ENCODE results near the gene PGP. TPM values are rescaled to one million over a fixed set of nuclear protein-coding genes. Genes with fewer than 3 reads are reported as not detected.

The PGP gene
- total RNA-seq, 1 experiment from 2014 or later = 48.7 TPM

- intact Hi-C loops (cut with micrococcal nuclease; ENCODE audit: unreplicated experiment) (no loop called here), in situ Hi-C loops (cut with HindIII; ENCODE audit: low pct_unique_long_range_greater_than_20kb, low sequenced_read_pairs) (no loop called here)
- Histone ChIP-seq H3K4me3 (ENCODE audit: low read depth in 2 of 2, low read length in 2 of 2) (no peak overlapping the region), H3K27me3 (ENCODE audit: control insufficient read depth, insufficient read depth, low read length) (no peaks in the 10 kb centered on the region), H3K4me1 (ENCODE audit: control insufficient read depth, insufficient read depth, low read length) (peaks cover 22% of the 10 kb centered on the region), H3K27ac (ENCODE audit: low read length) (no peak overlapping the region; the same call in 1 of the 2 replicates), H3K9me3 (ENCODE audit: control insufficient read depth, insufficient read depth, low read depth, low read length) (no peaks in the 10 kb centered on the region), H3K36me3 (ENCODE audit: control insufficient read depth, insufficient read depth, low read length) (peaks cover 15% of the 10 kb centered on the region)
- ATAC-seq (no peak), DNase-seq (ENCODE audit: low read depth, low spot score) (no peak)
- CTCF ChIA-PET = no interaction called here
- BruUV-seq (replicated peaks) = no TSS peak
- TF ChIP-seq POLR2AphosphoS5 (IDR thresholded peaks at IDR 0.05; ENCODE audit: low read depth, low read length) = no peak
- TF ChIP-seq SIN3A (IDR thresholded peaks at IDR 0.05; ENCODE audit: borderline replicate concordance, insufficient read depth, low read depth, low read length) = no peak
- no peak for TF ChIP-seq REST (IDR thresholded peaks at IDR 0.05; ENCODE audit: insufficient read depth in 1 of 2, low read depth in 2 of 2, low read length in 1 of 2)
- TF ChIP-seq TCF7L2 (IDR thresholded peaks at IDR 0.05; ENCODE audit: low read depth, low read length) = no peak
- no peak for TF ChIP-seq CTCF (IDR thresholded peaks at IDR 0.05)
- POLR2A ChIA-PET = interaction anchor here (0.7 kb wide), 1 partner anchor 65 kb away, joined by 4 read pairs; no protein-coding TSS in a partner anchor
Observed at GRCh38 chr16:2253293-2253692, 38.7 kb upstream of the PGP start.

- peaks cover 10% of the 10 kb centered on the region; the same call in 1 of the 2 replicates for H3K36me3 ChIP-seq (ENCODE audit: control insufficient read depth, insufficient read depth, low read length)
- intact Hi-C loops (cut with micrococcal nuclease; ENCODE audit: unreplicated experiment) (no loop called here), in situ Hi-C loops (cut with HindIII; ENCODE audit: low pct_unique_long_range_greater_than_20kb, low sequenced_read_pairs) (no loop called here)
- TF ChIP-seq TCF7L2 (IDR thresholded peaks at IDR 0.05; ENCODE audit: low read depth, low read length) = no peak
- H3K9me3 ChIP-seq (ENCODE audit: control insufficient read depth, insufficient read depth, low read depth, low read length) = no peaks in the 10 kb centered on the region
- no TSS peak for BruUV-seq (replicated peaks)
- POLR2A ChIA-PET = interaction anchor here (0.5 kb wide), 1 partner anchor 11 kb away, joined by 5 read pairs; no protein-coding TSS in a partner anchor
- CTCF ChIA-PET = interaction anchor here (0.7 kb wide), 1 partner anchor 112 kb away, joined by 3 read pairs; no protein-coding TSS in a partner anchor
- no peaks in the 10 kb centered on the region for H3K27me3 ChIP-seq (ENCODE audit: control insufficient read depth, insufficient read depth, low read length)
- no peak overlapping the region for H3K4me3 ChIP-seq (ENCODE audit: low read depth in 2 of 2, low read length in 2 of 2)
- H3K4me1 ChIP-seq (ENCODE audit: control insufficient read depth, insufficient read depth, low read length) = peaks cover 22% of the 10 kb centered on the region
- H3K27ac ChIP-seq (ENCODE audit: low read length) = 0 out of 2 replicates have a peak overlapping the region, but pooled peaks have one; percentile 18
- DNase-seq (ENCODE audit: low read depth, low spot score) (no peak), ATAC-seq (peak; percentile 19; the same call in 1 of the 2 replicates)
Observed at GRCh38 chr16:2252806-2253148, 38.1 kb upstream of the PGP start.
